Dermis blood vessel endothelial cell (primary cell): Measurements from ENCODE around the gene WNK2. TPM values are rescaled to one million over a fixed set of nuclear protein-coding genes. Genes with fewer than 3 reads are reported as not detected.
"Not testable (repeated sequence)": the region's sequence is repeated elsewhere in the genome, so short reads cannot be mapped to it uniquely, and the experiment has no call there.

Experiments
- DNase-seq: peaks from one replicate; pipeline ENCODE4 v3.0.0; 2010
- total RNA-seq: library from RNA; depleted of rRNA; stranded (reverse); fragments of >200 nt; gene quantifications from 2 replicates; pipeline ENCODE4 v1.2.3, GENCODE V29; 2014

Gene WNK2
- total RNA-seq, 1 donor from 2014 or later: not detected

DNA sequence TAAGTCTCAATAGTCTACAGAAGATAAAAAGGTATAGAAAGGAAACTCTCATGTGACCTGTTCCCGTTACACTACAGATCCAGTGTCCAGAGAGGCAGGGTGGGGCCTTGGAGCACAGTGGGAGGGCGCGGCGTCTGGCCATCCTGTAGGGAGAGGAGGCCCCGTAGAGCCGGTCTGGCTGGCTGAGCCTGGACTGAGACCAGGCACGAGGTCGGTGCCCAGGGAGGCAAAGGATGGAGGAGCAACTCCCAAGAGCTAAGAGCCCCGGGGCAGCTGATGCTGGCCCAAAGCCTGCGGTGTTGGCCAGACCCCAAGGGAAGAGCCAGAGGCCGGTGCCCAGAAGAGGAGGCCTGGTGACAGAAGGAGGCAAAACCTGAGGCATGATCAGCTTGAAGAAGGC lies 158.5 kb downstream of the WNK2 start:
- DNase-seq: not testable (repeated sequence)

DNA sequence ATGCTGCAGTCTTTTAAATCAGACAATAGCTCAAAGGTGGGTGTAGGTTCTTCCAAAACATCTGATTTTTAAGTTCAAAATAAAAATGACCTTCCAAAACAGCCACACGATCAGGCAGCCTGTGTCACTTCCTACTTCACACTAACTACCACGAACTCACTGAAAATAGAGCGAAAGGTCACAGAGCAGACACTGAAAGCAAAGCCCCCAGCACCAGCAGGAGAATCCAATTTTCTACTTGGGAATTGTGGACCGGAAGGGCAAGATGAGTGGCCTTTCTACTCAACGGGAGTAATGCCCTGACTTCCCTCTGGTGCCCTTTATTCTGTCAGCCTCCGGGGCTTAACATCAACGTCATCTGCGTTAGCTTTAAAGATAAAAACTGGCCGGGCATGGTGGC lies 159.7 kb downstream of the WNK2 start:
- no peak for DNase-seq

DNA sequence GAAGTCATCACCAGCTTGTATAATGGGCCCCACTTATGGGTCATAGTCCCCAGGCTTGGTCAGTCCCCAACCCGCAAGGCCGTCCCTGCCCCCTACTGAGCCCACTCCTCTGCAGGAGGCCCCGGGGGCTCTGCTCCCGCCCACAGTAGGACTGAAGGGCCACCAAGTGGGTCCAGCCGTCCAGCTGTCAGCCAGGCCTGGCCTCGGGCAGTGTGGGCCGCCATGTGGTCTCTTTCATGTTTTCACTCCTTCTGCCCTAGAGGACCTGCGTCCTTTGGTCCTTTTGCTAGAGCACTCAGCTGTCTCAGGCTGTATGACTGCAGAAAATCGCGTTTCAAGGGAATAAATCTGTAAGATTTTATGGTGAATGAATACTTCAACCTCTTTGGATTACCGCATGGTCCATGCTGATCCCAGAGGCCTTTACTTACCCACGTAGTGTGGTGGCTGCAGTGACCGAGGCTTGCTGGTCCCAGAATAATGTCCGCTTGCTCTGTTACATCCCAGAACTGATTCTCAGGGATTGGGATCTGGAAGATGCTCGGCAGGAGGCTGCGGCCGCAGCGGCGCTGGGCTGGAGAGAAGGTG lies 161.8 kb downstream of the WNK2 start:
- no peak for DNase-seq

DNA sequence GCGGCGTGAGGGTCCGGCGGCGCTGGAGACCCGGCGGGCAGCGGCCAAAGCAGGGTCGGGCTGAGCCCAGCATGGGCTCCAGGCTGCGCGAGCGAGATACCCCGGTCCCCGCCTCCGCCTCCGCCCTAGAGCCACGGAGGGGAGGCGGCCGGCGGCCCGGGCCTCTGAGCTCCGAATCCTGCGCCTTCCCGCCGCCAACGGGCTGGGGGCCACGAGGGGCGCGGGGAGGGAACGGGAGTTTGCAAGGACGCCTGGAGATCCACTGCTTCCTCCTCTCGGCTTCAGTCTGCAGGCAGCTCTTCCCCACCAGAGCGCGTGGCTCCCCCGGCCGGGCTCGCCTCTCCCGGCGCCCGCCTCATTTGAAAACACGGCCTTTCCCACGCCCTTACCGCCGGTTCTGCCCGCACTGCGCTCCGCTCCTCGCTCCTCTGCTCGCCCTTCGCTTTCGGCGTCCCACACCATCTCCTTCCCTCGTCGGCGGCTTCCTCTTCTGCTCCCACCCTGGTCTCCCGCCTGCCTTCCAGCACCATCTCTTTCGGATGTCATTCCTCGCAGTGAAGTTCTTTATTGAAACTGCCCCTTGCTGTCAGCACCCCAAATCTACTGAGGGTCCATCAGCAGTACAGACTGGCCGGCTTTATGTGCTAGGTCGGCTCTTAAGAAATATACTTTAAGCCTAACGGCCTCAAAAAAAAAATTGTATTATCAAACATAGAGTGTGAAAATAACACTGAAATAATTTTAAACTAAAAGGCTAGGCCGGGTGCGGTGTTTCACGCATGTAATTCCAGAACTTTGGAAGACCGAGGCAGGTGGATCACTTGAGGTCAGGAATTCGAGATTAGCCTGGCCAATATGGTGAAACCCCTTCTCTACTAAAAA lies 162.5 kb downstream of the WNK2 start:
- peak; percentile 10 for DNase-seq

DNA sequence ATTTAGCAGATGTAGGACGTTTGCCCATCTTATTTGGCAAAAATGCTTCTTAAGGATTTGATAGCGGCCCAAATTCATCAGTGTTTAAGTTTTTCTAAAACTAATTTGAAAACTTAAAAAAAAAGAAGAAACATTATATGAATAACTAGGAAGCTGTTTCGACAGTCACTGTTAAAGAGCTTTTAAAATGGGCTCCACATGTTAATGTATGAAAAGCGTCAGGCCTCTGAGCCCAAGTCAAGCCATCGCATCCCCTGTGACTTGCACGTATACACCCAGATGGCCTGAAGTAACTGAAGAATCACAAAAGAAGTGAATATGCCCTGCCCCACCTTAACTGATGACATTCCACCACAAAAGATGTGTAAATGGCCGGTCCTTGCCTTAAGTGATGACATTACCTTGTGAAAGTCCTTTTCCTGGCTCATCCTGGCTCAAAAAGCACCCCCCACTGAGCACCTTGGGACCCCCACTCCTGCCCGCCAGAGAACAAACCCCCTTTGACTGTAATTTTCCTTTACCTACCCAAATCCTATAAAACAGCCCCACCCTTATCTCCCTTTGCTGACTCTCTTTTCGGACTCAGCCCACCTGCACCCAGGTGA lies 163.5 kb downstream of the WNK2 start:
- not testable (repeated sequence) for DNase-seq

DNA sequence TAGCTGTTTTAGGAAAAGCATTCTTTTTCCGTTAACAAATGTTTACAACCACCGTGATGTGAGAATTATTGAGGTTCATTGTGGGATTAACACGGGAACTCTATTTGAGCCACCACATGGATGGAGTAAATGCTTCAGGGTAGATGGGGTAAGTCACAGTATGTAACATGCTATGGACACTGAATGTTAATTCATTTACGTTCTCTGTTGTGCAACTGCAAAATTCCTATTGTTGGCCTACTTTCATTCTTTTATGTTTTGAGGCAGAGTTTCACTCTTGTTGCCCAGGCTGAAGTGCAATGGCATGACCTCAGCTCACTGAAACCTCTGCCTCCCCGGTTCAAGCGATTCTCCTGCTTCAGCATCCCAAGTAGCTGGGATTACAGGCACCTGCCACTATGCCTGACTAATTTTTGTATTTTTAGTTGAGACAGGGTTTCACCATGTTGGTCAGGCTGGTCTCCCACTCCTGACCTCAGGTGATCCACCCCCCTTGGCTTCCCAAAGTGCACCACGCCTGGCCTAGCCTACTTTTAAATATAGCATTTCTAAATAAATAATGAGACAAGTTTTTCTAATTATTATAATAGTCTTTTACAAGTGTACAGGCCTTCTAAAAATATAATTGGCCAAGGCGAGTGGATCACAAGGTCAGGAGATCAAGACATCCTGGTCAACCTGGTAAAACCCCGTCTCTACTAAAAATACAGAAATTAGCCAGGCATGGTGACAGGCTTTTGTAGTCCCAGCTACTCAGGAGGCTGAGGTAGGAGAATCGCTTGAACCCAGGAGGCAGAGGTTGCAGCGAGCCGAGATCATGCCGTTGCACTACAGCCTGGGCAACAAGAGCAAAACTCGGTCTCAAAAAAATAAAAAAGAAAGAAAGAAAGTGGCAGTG lies 169.7 kb downstream of the WNK2 start:
- DNase-seq: not testable (repeated sequence)

DNA sequence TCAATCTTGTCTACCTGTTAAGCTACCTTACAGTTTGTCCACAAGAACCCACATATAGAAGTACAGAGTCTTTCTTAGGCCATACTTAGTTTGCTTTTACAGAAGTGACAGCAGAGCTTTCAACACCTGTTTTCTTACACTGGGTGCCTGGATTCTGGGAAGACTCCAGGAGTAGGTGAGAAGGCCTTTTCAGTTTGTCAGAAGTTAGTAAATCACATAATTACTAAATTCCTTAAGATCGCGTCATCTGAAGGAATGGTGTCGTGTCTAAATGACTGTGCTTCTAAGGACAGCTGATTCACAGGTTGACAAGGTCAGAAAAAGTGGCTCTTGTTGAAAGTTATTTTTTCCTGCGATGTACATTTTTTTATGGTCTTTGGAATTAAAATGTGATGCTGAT lies 170.5 kb downstream of the WNK2 start:
- DNase-seq: no peak

DNA sequence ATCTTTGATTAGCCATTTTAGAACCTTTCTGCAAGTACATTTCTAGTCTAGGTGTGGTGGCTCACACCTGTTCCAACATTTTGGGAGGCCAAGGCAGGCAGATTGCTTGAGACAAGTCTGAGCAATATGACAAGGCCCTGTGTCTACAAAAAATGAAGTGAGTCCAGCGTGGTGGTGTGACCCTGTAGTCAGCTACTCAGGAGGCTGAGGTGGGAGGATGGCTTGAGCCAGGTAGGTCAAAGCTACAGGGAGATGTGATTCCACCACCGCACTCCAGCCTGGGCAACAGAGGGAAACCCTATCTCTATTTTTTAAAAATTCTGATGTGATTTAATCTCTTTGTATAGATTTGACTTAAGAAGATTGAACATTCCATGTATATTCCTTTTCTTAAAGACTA lies 171.9 kb downstream of the WNK2 start:
- DNase-seq: no peak

DNA sequence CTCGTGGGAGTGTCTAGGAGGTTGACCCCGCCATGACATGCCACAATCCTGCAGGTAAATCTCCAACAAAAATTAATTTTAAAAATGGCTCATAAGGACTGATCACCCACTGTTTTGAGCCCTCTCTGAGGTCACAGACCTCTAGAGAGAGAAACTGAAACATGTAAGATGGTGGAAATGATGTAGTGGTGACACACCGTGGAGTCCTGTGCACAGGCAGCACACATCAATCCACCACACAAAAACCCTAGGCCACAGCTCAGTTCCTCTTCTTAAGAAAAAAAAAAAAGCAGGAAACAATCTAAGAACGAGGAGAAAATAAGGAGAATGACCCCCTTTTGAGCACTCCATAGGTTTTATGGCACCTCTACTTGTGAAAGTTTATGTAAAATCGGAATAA lies 173.7 kb downstream of the WNK2 start:
- DNase-seq: no peak

DNA sequence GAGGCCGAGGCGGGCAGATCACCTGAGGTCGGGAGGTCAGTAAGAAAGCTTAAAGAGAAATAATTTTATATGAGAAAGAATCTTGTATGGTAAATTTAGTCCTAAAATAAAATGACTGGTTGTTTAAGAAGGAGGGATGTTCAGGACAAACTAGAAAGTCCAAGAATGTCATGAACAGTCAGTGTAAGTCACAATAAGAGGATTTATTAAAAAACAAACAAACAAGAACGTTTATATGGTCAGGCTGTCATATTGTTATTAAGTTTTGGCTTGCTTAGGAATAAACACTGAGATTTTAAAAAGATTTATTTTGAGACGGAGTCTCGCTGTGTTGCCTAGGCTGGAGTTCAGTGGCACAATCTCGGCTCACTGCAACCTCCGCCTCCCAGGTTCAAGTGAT lies 176.0 kb downstream of the WNK2 start:
- DNase-seq: not testable (repeated sequence)

DNA sequence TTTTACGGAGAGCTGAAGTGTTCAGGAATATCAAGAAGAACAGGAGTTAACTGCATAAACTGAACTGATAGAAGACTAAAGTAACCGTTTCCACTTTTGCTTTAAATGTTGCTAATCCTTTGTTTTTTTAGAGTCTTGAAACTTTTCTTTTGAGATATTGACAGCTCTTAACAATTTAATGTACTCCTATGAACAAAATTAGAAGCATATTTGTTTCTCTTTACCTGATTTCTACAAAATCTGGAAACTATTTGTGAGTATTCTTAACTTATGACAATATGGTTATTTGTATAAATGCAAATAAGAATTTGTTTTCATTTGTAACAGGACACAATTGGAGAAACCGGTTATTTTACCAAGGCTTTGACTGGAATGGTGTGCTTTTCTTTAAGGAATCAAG lies 178.1 kb downstream of the WNK2 start:
- DNase-seq: no peak

DNA sequence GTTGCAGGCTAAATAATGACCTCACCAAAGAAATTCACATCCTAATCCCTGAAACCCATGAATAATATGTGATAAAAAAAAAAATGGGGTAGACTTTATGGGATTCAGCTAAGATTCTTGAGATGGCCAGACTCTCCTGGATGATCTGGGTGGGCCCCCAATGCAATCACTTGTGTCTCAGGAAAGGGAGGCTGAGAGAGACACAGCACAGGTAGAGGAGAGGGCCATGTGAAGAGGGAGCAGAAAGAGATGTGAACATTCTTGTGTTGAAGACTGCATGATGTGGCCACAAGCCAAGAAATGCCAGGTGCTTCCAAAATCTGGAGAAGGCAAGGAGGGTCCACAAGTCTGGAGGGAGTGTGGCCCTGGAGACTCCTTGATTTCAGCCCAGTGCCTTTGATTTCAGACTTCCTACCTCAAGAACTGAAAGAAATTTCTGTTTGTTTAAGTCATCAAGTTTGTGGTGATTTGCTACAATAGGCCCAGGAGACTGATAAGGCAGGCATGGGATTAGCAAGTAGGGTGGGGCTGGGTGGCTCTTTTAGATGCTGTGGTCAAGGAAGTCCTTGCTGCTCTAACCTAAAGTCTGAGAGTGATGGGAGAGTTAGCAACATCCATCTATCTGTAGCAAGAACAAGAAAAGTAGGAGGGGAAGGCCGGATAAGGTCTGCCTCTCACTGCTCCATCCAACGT lies 180.9 kb downstream of the WNK2 start:
- DNase-seq: no peak

DNA sequence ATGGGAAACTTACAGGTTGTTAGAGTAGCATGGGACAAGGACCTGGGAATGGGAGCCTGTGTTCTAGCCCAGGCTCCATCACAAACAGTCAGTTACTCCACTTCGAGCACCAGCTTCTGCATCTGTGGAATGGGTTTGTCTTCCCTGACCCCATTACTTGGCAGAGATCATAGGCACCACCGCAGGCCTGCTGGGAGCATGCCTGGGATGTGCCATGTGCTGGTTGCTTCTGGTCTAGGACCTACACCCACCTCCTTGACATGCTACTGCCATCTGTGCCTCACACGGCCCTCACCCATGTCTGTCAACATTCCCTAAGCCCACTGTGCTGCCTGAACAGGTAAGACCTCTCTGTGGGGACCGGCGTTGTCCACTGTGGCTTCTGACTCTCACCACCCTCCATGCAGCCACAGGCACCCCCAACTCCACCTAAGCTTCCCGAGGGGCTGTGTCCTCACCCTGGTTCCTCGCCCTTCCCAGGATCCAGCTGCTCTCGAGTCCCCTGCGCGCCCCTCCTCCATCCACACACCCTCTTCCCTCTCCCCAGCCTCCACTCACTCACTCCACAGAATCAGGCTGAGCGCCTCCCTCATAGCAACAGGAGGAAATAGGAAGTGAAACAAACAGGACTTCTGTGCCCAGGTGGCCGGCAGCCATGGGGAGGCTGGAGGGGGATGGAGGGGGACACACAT lies 181.6 kb downstream of the WNK2 start:
- no peak for DNase-seq

DNA sequence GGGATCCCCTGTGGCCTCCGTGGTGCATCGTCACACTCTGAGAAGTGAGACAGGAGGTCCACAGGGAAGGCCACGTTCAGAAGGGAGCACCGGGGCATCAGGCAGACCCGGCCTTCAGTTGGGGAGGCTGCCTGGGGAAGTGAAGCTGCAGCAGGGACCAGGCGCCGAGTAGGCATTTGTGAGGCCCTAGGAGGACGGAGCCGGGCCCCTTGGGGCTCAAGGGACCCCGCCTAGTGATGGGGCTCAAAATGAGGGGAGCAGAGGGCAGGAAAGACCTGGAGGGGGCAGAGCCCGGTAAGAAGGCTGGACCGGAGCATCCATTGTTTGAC lies 182.1 kb downstream of the WNK2 start:
- DNase-seq: no peak

DNA sequence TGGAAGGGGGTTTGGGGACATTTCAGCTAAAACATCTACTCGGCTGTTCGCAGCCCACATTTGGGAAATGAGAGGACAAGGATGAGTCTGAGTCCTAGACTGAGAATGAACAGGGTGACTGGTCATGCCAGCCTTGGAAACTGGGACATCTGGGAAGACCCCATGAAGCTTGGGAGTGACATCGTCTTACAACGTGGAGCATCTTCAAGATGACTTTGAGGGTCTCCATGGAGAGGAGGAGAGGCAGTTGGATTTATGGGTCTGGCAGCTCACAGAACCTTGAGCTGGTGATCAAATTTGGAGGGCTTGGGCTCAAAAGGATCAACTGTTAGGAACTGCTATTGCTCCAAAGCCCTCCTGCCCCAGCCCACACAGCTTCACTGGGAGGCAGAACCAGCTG lies 182.5 kb downstream of the WNK2 start:
- DNase-seq: not testable (repeated sequence)

DNA sequence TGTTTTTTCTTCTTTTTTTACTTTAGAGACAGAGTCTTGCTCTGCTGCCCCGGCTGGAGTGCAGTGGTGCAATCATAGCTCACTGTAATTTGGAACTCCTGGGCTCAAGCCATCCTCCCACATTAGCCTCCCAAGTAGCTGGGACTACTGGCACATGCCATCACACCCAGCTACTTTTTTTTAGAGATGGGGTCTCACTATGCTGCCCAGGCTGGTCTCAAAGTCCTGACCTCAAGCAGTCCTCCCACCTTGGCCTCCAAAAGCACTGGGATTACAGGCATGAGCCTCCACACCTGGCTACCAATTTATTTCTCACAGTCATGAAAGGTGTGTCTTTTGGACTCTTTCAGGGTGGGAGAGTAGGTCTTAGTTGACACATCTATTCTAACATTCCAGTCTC lies 184.5 kb downstream of the WNK2 start:
- no peak for DNase-seq

DNA sequence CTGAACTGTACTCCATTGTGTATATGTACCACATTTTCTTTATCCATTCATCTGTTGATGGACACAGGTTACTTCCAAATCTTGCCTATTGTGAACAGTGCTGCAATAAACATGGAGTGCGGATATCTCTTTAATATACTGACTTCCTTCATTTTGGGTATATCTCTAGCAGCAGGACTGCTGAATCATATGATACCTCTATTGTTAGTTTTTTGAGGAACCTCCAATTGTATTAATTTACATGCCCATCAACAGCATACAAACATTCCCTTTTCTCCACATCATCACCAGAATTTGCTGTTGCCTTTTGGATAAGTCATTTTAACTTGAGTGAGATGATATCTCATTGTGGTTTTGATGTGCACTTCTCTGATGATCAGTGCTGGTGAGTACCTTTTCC lies 185.7 kb downstream of the WNK2 start:
- no peak for DNase-seq
